Gastrocnemius medialis (tissue), 4 donors: ENCODE measurements around the gene VWA3B.

Experiments used
- POLR2A ChIP-seq, 2 donors: fragments of 450-650 bp; IDR thresholded peaks; one replicate each; pipeline ENCODE4 v1.6.1; 2017; ENCODE audit warnings: antibody characterized with exemption in 2 of 2, mild to moderate bottlenecking in 2 of 2, moderate library complexity in 2 of 2
- TF ChIP-seq, protein P1 (sequence below), 5 experiments: fragments of 450-650 bp in 3 of 5; fragments of 200-600 bp in 2 of 5; sonication (generic) in 2 of 5; IDR thresholded peaks in 4 of 5; conservative IDR thresholded peaks in 1 of 5; 1 replicate in 4 of 5; 2 replicates in 1 of 5; pipeline ENCODE4 v1.5.1; 2016 to 2019; ENCODE audit warnings: antibody characterized with exemption in 5 of 5, mild to moderate bottlenecking in 3 of 5, moderate library complexity in 3 of 5

DNA sequence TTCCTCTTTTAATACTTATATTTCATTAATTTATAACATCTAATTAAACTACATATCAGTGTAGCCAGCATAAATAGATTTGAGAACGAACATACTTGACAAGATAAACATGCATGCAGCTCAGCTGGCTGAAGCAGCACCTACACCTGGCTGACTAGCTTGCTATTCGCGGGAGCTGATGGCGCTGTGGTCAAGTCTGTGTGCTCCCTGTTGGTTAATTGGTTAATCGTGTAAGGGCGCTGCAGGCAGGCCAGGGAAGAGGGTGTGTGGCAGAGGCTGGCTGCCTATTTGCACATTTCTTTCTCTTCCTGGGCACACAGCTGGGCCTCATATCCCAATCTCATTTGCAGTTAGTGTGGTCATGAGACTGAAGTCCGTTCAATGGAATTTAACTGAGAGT lies 14.5 kb upstream of the VWA3B start:
- TF ChIP-seq POLR2A (IDR thresholded peaks at IDR 0.05), result no peak
- TF ChIP-seq, protein P1, sequence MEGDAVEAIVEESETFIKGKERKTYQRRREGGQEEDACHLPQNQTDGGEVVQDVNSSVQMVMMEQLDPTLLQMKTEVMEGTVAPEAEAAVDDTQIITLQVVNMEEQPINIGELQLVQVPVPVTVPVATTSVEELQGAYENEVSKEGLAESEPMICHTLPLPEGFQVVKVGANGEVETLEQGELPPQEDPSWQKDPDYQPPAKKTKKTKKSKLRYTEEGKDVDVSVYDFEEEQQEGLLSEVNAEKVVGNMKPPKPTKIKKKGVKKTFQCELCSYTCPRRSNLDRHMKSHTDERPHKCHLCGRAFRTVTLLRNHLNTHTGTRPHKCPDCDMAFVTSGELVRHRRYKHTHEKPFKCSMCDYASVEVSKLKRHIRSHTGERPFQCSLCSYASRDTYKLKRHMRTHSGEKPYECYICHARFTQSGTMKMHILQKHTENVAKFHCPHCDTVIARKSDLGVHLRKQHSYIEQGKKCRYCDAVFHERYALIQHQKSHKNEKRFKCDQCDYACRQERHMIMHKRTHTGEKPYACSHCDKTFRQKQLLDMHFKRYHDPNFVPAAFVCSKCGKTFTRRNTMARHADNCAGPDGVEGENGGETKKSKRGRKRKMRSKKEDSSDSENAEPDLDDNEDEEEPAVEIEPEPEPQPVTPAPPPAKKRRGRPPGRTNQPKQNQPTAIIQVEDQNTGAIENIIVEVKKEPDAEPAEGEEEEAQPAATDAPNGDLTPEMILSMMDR (IDR thresholded peaks at IDR 0.05 in 4 of 5, conservative IDR thresholded peaks at IDR 0.05 in 1 of 5), result no peak
